Left ventricle myocardium inferior (tissue), 1 donor: Measurements from ENCODE around the gene TCEAL3. TPM values are rescaled to one million over a fixed set of nuclear protein-coding genes. Genes with fewer than 3 reads are reported as not detected.
A peak's percentile ranks its signal among the peaks of the same experiment; 100 is the strongest.

Experiments used
- DNase-seq: peaks from one replicate; pipeline ENCODE4 v3.0.0-alpha.2; 2020
- H3K27ac ChIP-seq: fragments of 200-600 bp; replicated peaks from 2 replicates; pipeline ENCODE4 v1.8.0; 2021
- H3K27me3 ChIP-seq: fragments of 200-600 bp; 2 replicates; pipeline ENCODE4 v1.8.0; 2021; ENCODE audit warnings: low read depth
- H3K36me3 ChIP-seq: fragments of 200-600 bp; 2 replicates; pipeline ENCODE4 v1.8.0; 2021
- H3K4me1 ChIP-seq: fragments of 200-600 bp; 2 replicates; pipeline ENCODE4 v1.8.0; 2021
- H3K4me3 ChIP-seq: fragments of 200-600 bp; 2 replicates; pipeline ENCODE4 v1.8.0; 2021; ENCODE audit warnings: mild to moderate bottlenecking, moderate library complexity
- H3K9me3 ChIP-seq: fragments of 200-600 bp; replicated peaks from 2 replicates; pipeline ENCODE4 v1.8.0; 2021
- intact Hi-C: fragments of 100-400 bp; cut with micrococcal nuclease; formaldehyde crosslinking; loops from one replicate; pipeline ENCODE4 v1.11.0; 2022
- long read RNA-seq: library from polyadenylated mRNA; unstranded; transcript quantifications from one replicate; pipeline ENCODE4 v2.0.0, GENCODE V29; 2021
- total RNA-seq: library from RNA; stranded (reverse); fragmentation: NEBNext Ultra II Directional; extraction: Animal tissue kit (Norgen Biotek cat#: 25700); gene quantifications from one replicate; pipeline ENCODE4 v1.2.1, GENCODE V29; 2021
- TF ChIP-seq, protein P1 (sequence below): fragments of 200-600 bp; IDR thresholded peaks from 2 replicates; pipeline ENCODE4 v1.8.0; 2021; ENCODE audit warnings: antibody characterized with exemption, mild to moderate bottlenecking, borderline replicate concordance
- donor health status: DM: no; HTN: yes; CAD: no; lungs with severe emphysema.

TCEAL3 gene, protein sequence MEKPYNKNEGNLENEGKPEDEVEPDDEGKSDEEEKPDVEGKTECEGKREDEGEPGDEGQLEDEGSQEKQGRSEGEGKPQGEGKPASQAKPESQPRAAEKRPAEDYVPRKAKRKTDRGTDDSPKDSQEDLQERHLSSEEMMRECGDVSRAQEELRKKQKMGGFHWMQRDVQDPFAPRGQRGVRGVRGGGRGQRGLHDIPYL
- total RNA-seq = 18.2 TPM
- long read RNA-seq, transcript TCEAL3-202 (3 exons, 1,113 nt) = major isoform, 8 of 25 reads
- long read RNA-seq, partial matches to known transcripts = 9 of 25 reads
- long read RNA-seq, other reads (novel, unspliced or antisense) = 4 of 25 reads

DNA sequence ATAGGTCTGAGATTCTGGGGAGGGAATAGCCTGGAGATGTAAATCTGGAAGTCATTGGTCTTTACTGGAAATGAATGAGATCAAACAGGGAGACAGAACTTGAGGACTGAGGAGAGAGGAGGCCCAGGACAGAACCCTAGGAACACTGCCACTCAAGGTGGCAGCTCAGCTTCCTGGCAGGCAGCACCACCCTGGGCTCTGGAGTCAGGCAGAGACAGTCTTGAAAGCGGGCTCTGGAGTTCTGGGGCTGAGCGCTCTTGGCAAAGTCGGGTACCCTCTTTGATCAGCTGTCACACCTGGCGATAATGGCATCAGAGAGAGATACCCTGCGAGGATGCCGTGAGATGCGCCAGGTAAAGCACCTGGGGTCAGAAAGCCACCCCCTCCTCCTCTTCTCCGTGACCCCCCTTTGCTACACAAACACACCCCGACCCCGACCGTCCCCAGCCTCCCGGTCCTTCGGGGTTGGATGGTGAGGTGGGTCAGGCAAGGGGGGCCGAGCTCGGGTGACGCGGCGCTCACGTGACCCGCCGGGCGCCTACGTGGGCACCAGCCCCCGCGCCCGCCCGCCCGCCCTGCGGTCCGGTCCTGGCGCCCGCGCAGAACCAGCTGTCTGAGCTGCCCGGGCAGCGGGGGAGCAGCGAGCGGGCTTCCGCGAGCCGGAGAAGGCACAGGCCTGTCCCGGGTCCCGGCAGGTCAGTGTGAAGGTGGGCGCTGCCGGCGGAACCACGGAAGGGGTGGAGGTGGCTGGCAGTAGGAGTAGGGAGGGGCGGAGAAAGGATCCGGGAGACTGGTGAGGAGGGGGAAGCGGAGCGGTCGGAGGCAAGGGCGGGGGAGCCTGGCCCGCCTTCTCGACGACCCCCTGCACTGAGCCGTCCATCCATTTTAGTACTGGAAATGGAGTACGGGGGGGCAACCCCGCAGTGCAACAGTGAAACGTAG lies at the start of gene TCEAL3:
TSS of gene TCEAL3 (plus strand) at position 600 of the 942 bp plus-strand sequence. CDS start 1,102 bp downstream, outside the sequence.
- DNase-seq = peak; percentile 40
- H3K27me3 ChIP-seq = no peaks in the 10 kb centered on the region
- H3K4me1 ChIP-seq = peaks cover 6% of the 10 kb centered on the region
- H3K9me3 ChIP-seq = no peaks in the 10 kb centered on the region
- H3K36me3 ChIP-seq = no peaks in the 10 kb centered on the region
- intact Hi-C loops = no loop called here
- TF ChIP-seq, protein P1, sequence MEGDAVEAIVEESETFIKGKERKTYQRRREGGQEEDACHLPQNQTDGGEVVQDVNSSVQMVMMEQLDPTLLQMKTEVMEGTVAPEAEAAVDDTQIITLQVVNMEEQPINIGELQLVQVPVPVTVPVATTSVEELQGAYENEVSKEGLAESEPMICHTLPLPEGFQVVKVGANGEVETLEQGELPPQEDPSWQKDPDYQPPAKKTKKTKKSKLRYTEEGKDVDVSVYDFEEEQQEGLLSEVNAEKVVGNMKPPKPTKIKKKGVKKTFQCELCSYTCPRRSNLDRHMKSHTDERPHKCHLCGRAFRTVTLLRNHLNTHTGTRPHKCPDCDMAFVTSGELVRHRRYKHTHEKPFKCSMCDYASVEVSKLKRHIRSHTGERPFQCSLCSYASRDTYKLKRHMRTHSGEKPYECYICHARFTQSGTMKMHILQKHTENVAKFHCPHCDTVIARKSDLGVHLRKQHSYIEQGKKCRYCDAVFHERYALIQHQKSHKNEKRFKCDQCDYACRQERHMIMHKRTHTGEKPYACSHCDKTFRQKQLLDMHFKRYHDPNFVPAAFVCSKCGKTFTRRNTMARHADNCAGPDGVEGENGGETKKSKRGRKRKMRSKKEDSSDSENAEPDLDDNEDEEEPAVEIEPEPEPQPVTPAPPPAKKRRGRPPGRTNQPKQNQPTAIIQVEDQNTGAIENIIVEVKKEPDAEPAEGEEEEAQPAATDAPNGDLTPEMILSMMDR = no peak
- H3K4me3 ChIP-seq = peak within 1 kb of the TSS; percentile 77
- peak within 1 kb of the TSS; percentile 85 for H3K27ac ChIP-seq

DNA sequence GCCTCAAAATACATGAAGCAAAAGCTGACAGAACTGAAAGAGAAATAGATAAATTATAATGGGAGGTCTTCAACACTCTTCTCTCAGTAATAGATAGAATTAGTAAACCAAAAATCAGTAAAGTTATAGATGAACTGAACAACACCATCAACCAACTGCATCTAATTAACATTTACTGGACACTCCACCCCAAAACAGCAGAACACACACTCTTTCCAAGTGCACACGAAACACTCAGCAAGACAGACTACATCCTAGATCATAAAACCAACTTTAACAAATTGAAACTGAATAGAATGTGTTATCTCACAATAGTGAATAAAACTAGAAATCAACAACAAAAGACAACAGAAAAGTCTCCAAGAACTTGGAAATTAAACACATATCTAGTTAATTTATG lies 47.5 kb upstream of the TCEAL3 start:
- Histone ChIP-seq H3K9me3 (no peaks in the 10 kb centered on the region), H3K36me3 (no peaks in the 10 kb centered on the region), H3K27me3 (no peaks in the 10 kb centered on the region), H3K27ac (no peak overlapping the region), H3K4me1 (no peaks in the 10 kb centered on the region), H3K4me3 (no peak overlapping the region)
- TF ChIP-seq, protein P1 = no peak
- no peak for DNase-seq
- intact Hi-C loops = no loop called here

DNA sequence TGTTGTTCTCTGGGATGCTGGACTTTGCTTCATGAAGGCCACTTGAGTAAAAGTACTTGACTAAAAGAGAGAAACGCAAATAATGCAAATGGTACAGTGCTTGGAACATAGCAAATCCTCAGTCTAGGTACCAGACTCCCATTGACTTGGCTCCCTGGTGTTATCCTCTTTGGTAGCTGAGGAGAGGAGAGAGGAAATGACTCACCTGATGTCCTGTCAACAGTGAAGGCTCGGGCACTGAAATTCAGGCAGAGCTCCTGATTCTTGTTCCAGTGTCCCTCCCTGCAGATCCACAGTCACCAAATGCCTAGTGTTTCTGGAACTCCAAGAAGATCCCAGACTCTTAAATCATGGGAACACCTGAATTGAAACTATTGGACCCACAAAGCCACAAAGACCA lies 45.0 kb upstream of the TCEAL3 start:
- no peaks in the 10 kb centered on the region for H3K9me3 ChIP-seq
- no peaks in the 10 kb centered on the region for H3K36me3 ChIP-seq
- no peaks in the 10 kb centered on the region for H3K4me1 ChIP-seq
- TF ChIP-seq, protein P1 = no peak
- intact Hi-C loops = no loop called here
- no peaks in the 10 kb centered on the region for H3K27me3 ChIP-seq
- no peak overlapping the region for H3K4me3 ChIP-seq
- DNase-seq = no peak
- no peak overlapping the region for H3K27ac ChIP-seq

DNA sequence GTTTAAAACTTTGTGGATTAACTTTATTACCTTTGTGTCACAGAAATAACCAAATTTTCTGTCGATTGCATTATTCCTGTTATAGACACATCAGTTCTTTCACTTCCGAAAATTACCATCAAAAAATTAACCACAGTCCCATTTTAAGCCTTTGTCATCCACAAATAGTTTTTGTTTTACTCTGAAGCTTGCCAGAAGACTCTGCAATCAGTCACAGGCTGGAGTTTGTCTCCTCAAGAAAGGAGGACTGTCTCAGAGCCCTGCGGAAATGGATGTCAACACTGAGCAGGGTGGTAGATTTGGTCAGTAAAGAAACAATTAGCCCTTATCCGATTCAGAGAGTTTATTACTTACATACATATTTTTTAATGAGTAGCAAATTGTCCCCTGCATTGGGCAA lies 42.6 kb upstream of the TCEAL3 start:
- H3K9me3 ChIP-seq = no peaks in the 10 kb centered on the region
- no peaks in the 10 kb centered on the region for H3K36me3 ChIP-seq
- no peak overlapping the region for H3K4me3 ChIP-seq
- H3K27me3 ChIP-seq = no peaks in the 10 kb centered on the region
- H3K27ac ChIP-seq = no peak overlapping the region
- TF ChIP-seq, protein P1 = no peak
- H3K4me1 ChIP-seq = no peaks in the 10 kb centered on the region
- intact Hi-C loops = no loop called here
- no peak for DNase-seq

DNA sequence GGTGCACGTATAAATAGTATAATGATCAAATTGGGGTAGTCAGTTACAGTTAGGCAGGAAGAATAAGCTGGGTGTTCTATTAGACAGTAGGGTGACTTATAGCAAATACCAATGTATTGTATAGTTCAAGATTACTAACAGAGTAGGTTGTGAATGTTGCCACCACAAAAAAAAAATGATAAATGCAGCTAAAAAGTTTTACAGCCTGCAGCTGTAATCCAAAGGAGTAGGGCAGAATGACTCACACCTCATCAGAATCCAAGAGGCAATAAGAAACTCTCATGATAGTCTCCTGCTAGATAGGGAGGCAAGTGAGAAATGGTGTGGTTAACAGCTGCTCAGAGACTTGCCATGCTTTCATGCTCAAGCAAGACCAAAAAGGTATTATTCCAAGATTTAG lies 42.0 kb upstream of the TCEAL3 start:
- H3K27ac ChIP-seq = no peak overlapping the region
- no peak overlapping the region for H3K4me3 ChIP-seq
- intact Hi-C loops = no loop called here
- no peaks in the 10 kb centered on the region for H3K36me3 ChIP-seq
- no peaks in the 10 kb centered on the region for H3K9me3 ChIP-seq
- TF ChIP-seq, protein P1 = no peak
- no peaks in the 10 kb centered on the region for H3K4me1 ChIP-seq
- no peaks in the 10 kb centered on the region for H3K27me3 ChIP-seq
- no peak for DNase-seq
